ENCODE data around the gene ACTRT3.

ACTRT3 gene

GRCh38 chr3:169787791-169788190, 18.4 kb upstream of the ACTRT3 start:
- H3K9ac ChIP-seq (ENCODE audit: low read depth, low read length), result no peak overlapping the region
- no peak for DNase-seq
- H3K4me3 ChIP-seq (ENCODE audit: low read depth in 1 of 2, low read length in 2 of 2), result no peak overlapping the region
- H2AFZ ChIP-seq (ENCODE audit: low read depth, low read length), result no peak overlapping the region
- no peaks in the 10 kb centered on the region for H3K27me3 ChIP-seq (ENCODE audit: insufficient read depth, low read length, poor library complexity)
- no peaks in the 10 kb centered on the region for H4K20me1 ChIP-seq (ENCODE audit: insufficient read depth, low read length)
- no peaks in the 10 kb centered on the region for H3K4me1 ChIP-seq (ENCODE audit: insufficient read depth, low read length)
- H3K79me2 ChIP-seq (ENCODE audit: insufficient read depth, low read length), result no peaks in the 10 kb centered on the region
- TF ChIP-seq CTCF (IDR thresholded peaks at IDR 0.05; ENCODE audit: borderline replicate concordance, extremely low read depth, low read length, poor library complexity, severe bottlenecking) (no peak), EZH2 (IDR thresholded peaks at IDR 0.05; ENCODE audit: borderline replicate concordance, low read depth, low read length, severe bottlenecking) (no peak)
- no peaks in the 10 kb centered on the region for H3K9me3 ChIP-seq (ENCODE audit: insufficient read depth, low read length, severe bottlenecking)
- H3K36me3 ChIP-seq (ENCODE audit: insufficient read depth, low read length), result peaks cover 72% of the 10 kb centered on the region
- no peak overlapping the region for H3K27ac ChIP-seq (ENCODE audit: low read length)
- no peak overlapping the region for H3K4me2 ChIP-seq (ENCODE audit: insufficient read depth, low read length)
- ATAC-seq (ENCODE audit: insufficient read depth, low read depth), result no peak

- no peak overlapping the region for H2AFZ ChIP-seq (ENCODE audit: low read depth, low read length)
- H3K27me3 ChIP-seq (ENCODE audit: insufficient read depth, low read length, poor library complexity), result no peaks in the 10 kb centered on the region
- no peak for DNase-seq
- TF ChIP-seq CTCF (IDR thresholded peaks at IDR 0.05; ENCODE audit: borderline replicate concordance, extremely low read depth, low read length, poor library complexity, severe bottlenecking) (no peak), EZH2 (IDR thresholded peaks at IDR 0.05; ENCODE audit: borderline replicate concordance, low read depth, low read length, severe bottlenecking) (no peak)
- H3K4me3 ChIP-seq (ENCODE audit: low read depth in 1 of 2, low read length in 2 of 2), result no peak overlapping the region
- H3K4me1 ChIP-seq (ENCODE audit: insufficient read depth, low read length), result no peaks in the 10 kb centered on the region
- ATAC-seq (ENCODE audit: insufficient read depth, low read depth), result no peak
- H3K36me3 ChIP-seq (ENCODE audit: insufficient read depth, low read length), result peaks cover 74% of the 10 kb centered on the region
- H3K9ac ChIP-seq (ENCODE audit: low read depth, low read length), result no peak overlapping the region
- H3K79me2 ChIP-seq (ENCODE audit: insufficient read depth, low read length), result no peaks in the 10 kb centered on the region
- H3K27ac ChIP-seq (ENCODE audit: low read length), result no peak overlapping the region
- H3K9me3 ChIP-seq (ENCODE audit: insufficient read depth, low read length, severe bottlenecking), result no peaks in the 10 kb centered on the region
- H4K20me1 ChIP-seq (ENCODE audit: insufficient read depth, low read length), result no peaks in the 10 kb centered on the region
- no peak overlapping the region for H3K4me2 ChIP-seq (ENCODE audit: insufficient read depth, low read length)
Measured at GRCh38 chr3:169787120-169787519, 17.8 kb upstream of the ACTRT3 start.

DNA sequence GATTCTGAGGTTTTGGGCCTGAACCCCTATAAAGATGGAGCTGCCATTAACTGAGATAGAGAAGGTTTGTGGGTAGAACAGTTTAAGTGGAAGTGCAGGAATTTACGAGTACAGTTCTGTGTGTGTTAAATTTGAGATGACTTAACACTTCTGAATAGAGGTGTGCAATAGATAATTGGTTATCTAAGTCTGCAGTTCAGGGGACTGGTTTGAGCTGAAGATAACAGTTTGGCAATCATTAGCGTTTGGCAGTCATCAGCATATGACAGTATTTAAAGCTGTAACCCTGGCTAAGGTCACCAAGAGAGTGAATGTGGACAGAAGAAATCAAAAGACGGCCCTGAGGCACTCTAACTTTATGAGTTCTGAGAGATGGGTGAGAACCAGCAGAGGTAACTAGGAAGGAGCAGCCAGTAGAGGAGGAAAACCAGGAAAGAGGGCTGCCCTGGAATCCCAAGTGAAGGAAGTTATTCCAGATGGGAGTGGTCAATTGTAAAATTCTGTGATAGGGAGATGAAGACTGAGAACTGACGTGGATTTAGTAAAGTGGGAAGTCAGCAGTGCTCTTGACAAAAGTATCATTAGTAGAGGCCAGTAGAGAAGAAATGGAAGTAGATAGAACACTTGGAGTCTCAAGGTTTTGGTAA, 12.0 kb upstream of the ACTRT3 start:
- H3K36me3 ChIP-seq (ENCODE audit: insufficient read depth, low read length), result peaks cover 92% of the 10 kb centered on the region

GRCh38 chr3:169780742-169781141, 11.4 kb upstream of the ACTRT3 start:
- DNase-seq (no peak), ATAC-seq (ENCODE audit: insufficient read depth, low read depth) (peak; percentile 33; the same call in 1 of the 3 replicates)
- no peak overlapping the region for H3K4me3 ChIP-seq (ENCODE audit: low read depth in 1 of 2, low read length in 2 of 2)
- H2AFZ ChIP-seq (ENCODE audit: low read depth, low read length), result no peak overlapping the region
- H3K4me2 ChIP-seq (ENCODE audit: insufficient read depth, low read length), result no peak overlapping the region
- H4K20me1 ChIP-seq (ENCODE audit: insufficient read depth, low read length), result peaks cover 3% of the 10 kb centered on the region; the same call in 1 of the 2 replicates
- peaks cover 92% of the 10 kb centered on the region for H3K36me3 ChIP-seq (ENCODE audit: insufficient read depth, low read length)
- H3K27ac ChIP-seq (ENCODE audit: low read length), result no peak overlapping the region
- no peaks in the 10 kb centered on the region for H3K27me3 ChIP-seq (ENCODE audit: insufficient read depth, low read length, poor library complexity)
- H3K4me1 ChIP-seq (ENCODE audit: insufficient read depth, low read length), result peaks cover 6% of the 10 kb centered on the region; the same call in 1 of the 2 replicates
- H3K9ac ChIP-seq (ENCODE audit: low read depth, low read length), result no peak overlapping the region
- peaks cover 21% of the 10 kb centered on the region for H3K79me2 ChIP-seq (ENCODE audit: insufficient read depth, low read length)
- TF ChIP-seq CTCF (IDR thresholded peaks at IDR 0.05; ENCODE audit: borderline replicate concordance, extremely low read depth, low read length, poor library complexity, severe bottlenecking), result no peak
- H3K9me3 ChIP-seq (ENCODE audit: insufficient read depth, low read length, severe bottlenecking), result no peaks in the 10 kb centered on the region

More for the DNA sequence above, 12.0 kb upstream of the ACTRT3 start:
- Histone ChIP-seq H3K79me2 (ENCODE audit: insufficient read depth, low read length) (peaks cover 15% of the 10 kb centered on the region), H3K4me1 (ENCODE audit: insufficient read depth, low read length) (0 out of 2 replicates have a peak, but pooled peaks cover under 1% of the 10 kb centered on the region), H3K4me2 (ENCODE audit: insufficient read depth, low read length) (no peak overlapping the region), H3K27ac (ENCODE audit: low read length) (no peak overlapping the region), H3K9ac (ENCODE audit: low read depth, low read length) (no peak overlapping the region), H3K9me3 (ENCODE audit: insufficient read depth, low read length, severe bottlenecking) (no peaks in the 10 kb centered on the region), H3K4me3 (ENCODE audit: low read depth in 1 of 2, low read length in 2 of 2) (no peak overlapping the region), H2AFZ (ENCODE audit: low read depth, low read length) (no peak overlapping the region), H4K20me1 (ENCODE audit: insufficient read depth, low read length) (peaks cover 3% of the 10 kb centered on the region; the same call in 1 of the 2 replicates), H3K27me3 (ENCODE audit: insufficient read depth, low read length, poor library complexity) (no peaks in the 10 kb centered on the region)
- DNase-seq, result no peak
- ATAC-seq (ENCODE audit: insufficient read depth, low read depth), result no peak
- TF ChIP-seq EZH2 (IDR thresholded peaks at IDR 0.05; ENCODE audit: borderline replicate concordance, low read depth, low read length, severe bottlenecking), result no peak

Measured in DND-41 (cell line).